Astrocyte of the cerebellum (primary cell): Measurements from ENCODE around the gene HPSE2.

Experiments used
- DNase-seq: peaks from one replicate; pipeline ENCODE4 v3.0.0-alpha.2; 2011; ENCODE audit warnings: low read depth
- H3K4me3 ChIP-seq: 2 replicates; pipeline ENCODE4 v1.5.1; 2011; ENCODE audit warnings: mild to moderate bottlenecking, low read depth, low read length, moderate library complexity
- in situ Hi-C: cut with HindIII; loops from 2 replicates; pipeline ENCODE4 v1.10.0; 2017; ENCODE audit warnings: low sequenced_read_pairs
- TF ChIP-seq, protein P1 (sequence below): IDR thresholded peaks from 2 replicates; pipeline ENCODE4 v1.5.1; 2012; ENCODE audit warnings: low read length, low read depth, moderate library complexity, mild to moderate bottlenecking; ENCODE audit errors: missing control alignments

Gene HPSE2

DNA sequence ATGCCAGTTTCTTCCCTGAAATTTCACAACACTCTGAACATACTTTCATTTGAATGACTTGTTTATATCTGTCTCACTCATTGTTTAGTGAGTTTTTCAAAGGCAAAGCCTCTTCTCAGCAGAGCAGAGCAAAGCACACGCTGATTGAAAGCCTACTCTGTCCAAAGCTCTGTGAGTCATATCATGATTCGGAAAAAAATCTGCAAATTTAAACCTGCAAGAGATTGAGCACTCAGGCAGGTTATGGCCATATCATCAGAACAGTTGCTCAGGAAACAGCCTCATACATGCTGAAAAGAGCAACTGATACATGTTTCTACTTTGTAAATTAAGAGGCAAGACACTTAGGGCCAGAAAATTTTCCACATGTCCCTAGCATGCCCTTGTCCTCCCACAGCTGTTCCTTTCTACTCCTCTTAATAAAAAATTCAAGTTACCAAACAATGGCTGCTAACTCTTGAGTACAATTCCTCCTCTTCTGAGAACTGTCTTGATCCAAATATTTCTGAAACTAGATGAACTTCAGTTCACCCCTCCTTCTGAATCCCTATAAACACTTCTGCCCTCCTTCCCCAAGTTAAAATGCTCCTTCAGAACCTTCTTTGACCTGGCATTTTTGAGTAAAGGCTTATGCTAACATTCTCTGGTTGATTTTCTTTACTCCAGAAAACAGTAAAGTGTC, 648.4 kb downstream of the HPSE2 start:
- TF ChIP-seq, protein P1, sequence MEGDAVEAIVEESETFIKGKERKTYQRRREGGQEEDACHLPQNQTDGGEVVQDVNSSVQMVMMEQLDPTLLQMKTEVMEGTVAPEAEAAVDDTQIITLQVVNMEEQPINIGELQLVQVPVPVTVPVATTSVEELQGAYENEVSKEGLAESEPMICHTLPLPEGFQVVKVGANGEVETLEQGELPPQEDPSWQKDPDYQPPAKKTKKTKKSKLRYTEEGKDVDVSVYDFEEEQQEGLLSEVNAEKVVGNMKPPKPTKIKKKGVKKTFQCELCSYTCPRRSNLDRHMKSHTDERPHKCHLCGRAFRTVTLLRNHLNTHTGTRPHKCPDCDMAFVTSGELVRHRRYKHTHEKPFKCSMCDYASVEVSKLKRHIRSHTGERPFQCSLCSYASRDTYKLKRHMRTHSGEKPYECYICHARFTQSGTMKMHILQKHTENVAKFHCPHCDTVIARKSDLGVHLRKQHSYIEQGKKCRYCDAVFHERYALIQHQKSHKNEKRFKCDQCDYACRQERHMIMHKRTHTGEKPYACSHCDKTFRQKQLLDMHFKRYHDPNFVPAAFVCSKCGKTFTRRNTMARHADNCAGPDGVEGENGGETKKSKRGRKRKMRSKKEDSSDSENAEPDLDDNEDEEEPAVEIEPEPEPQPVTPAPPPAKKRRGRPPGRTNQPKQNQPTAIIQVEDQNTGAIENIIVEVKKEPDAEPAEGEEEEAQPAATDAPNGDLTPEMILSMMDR = no peak
- DNase-seq = no peak
- in situ Hi-C loops = no loop called here
- no peak overlapping the region for H3K4me3 ChIP-seq

DNA sequence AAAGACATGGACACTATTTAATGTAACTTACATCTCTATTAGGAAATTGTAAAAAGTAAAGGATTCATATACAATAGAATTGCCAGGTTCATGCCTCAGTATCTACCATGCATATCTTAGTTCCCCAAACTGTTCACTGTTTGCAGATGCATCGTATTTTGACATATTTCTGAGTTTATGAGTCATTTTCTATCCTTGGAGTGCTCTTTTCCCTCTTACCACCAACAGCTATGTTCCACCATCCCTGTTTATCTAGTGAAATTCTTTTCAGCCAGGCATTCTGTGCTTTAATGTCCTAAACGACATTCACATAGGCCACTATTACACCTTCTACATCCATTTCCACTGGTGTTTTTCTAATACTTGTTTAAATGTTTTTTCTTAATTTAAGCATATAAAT, 649.6 kb downstream of the HPSE2 start:
- TF ChIP-seq, protein P1 = no peak
- no peak for DNase-seq
- in situ Hi-C loops = no loop called here
- no peak overlapping the region for H3K4me3 ChIP-seq

DNA sequence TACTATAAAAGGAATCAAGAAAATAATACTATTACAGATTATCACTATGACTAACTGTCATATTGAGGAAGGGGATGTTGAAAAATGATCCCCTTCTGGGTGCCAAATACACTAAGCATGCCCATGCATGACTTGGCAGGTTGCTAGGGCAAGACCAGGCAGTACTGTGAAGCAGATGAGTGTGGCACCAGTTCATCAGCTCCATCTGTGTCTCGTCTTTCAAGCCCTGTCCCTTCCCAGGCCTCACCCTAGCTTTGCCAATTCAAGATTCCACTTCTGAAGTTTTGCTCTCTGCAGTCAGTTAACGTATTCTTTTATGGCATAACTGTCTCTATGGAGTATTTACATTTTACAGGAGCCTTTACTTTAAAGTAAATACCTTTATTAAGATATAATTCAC, 653.3 kb downstream of the HPSE2 start:
- no peak overlapping the region for H3K4me3 ChIP-seq
- TF ChIP-seq, protein P1 = no peak
- DNase-seq = no peak
- in situ Hi-C loops = no loop called here

DNA sequence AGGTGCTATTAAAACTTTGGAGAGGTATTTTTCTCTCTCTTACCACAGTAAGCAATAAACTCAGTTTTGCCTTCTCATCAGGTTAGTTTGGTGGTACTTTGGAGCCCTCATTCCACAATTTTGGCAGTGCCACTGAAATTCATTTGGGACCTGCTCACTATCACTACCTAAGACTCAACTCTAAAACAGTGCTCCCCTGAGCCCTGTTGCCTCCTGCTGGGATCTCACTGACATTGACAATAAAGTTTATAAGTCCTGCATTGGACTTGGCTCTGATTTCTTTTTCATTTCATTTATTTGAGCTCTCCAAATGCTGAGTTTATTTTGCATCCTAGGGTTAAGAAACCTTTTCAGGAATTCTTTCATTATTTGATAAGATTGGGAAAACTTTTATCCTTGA, 658.1 kb downstream of the HPSE2 start:
- H3K4me3 ChIP-seq = no peak overlapping the region
- TF ChIP-seq, protein P1 = no peak
- no peak for DNase-seq
- in situ Hi-C loops = no loop called here

DNA sequence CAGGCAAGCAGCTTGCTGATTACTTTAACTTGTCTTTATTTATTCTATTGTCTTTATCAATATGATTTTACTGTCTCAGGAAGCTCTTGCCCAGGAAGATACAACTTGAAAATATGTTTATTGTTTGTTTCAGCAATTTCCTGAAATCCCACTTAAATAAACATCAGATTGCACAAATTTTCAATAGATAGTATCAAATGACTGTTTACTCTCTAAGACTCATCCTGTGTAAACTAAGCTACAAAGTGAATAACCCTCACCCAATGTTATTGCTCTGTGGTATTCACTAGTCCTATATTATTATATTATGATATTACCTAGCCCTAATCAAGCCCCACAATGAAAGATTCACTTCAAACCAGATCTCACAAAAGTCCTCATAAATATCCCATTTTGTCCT, 658.5 kb downstream of the HPSE2 start:
- TF ChIP-seq, protein P1 = no peak
- no peak for DNase-seq
- H3K4me3 ChIP-seq = no peak overlapping the region
- in situ Hi-C loops = no loop called here

DNA sequence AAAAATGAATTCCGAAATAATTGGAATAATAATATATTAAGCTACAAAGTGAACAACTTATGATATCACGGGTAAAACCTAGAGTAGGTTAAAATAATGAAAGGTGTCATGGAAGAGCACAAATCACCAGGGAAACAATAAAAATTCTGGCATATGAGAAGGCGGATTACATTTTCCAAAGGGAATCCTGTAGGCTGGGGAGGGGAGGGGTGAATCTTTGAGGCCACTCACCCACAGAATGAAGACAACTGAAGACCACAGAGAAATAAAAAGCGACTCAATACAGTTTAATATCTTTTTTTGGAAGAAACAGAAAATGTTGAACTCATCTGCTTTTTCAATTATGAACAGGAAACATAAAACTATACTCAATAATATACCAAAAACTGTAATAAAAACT, 659.6 kb downstream of the HPSE2 start:
- DNase-seq = no peak
- in situ Hi-C loops = no loop called here
- TF ChIP-seq, protein P1 = no peak
- no peak overlapping the region for H3K4me3 ChIP-seq
